PC-3 (cell line): ENCODE measurements around the gene LRRC63. TPM values are rescaled to one million over a fixed set of nuclear protein-coding genes. Genes with fewer than 3 reads are reported as not detected.

Experiments used
- ATAC-seq: fragments of 200-7000 bp; cut with Tn5 transposase; 2 replicates; pipeline ENCODE4 v1.9.1; 2020; ENCODE audit warnings: mild to moderate bottlenecking, moderate library complexity
- BruUV-seq: library from RNA; stranded (reverse); fragments of 400-500 nt; replicated peaks from 2 replicates; lab custom pipeline; 2021; lab: Mats Ljungman, UMichigan
- CTCF ChIA-PET: fragments of 300-600 bp; sonication (Branson Sonifier 250); formaldehyde crosslinking; loops from one replicate; lab custom pipeline; 2022; ENCODE audit warnings: antibody characterized with exemption; lab: Charles Lee
- POLR2A ChIA-PET: fragments of 300-600 bp; sonication (Branson Sonifier 250); formaldehyde crosslinking; loops from one replicate; lab custom pipeline; 2022; ENCODE audit warnings: antibody characterized with exemption; ENCODE audit not compliant: unreplicated experiment; lab: Charles Lee
- DNase-seq: peaks from one replicate; pipeline ENCODE4 v3.0.0-alpha.2; 2015
- H2AFZ ChIP-seq: fragments of 300-600 bp; sonication (generic); 2 replicates; pipeline ENCODE4 v1.6.0; 2016; ENCODE audit warnings: antibody characterized with exemption, low read length
- H3F3A ChIP-seq: fragments of 300-600 bp; sonication (generic); one replicate; pipeline ENCODE4 v1.6.0; 2017; ENCODE audit warnings: antibody characterized with exemption, low read length, control low read depth, mild to moderate bottlenecking; ENCODE audit not compliant: unreplicated experiment
- H3K27ac ChIP-seq: fragments of 300-600 bp; sonication (generic); 2 replicates; pipeline ENCODE4 v1.5.1; 2016; ENCODE audit warnings: mild to moderate bottlenecking, low read length
- H3K27me3 ChIP-seq: fragments of 300-600 bp; sonication (generic); 2 replicates; pipeline ENCODE4 v1.6.1; 2016; ENCODE audit warnings: low read length, mixed read lengths
- H3K36me3 ChIP-seq: fragments of 300-600 bp; sonication (generic); 2 replicates; pipeline ENCODE4 v1.6.1; 2016; ENCODE audit warnings: low read depth, mixed run types, low read length, mixed read lengths
- H3K4me1 ChIP-seq: fragments of 300-600 bp; sonication (generic); 2 replicates; pipeline ENCODE4 v1.5.1; 2016; ENCODE audit warnings: low read length; ENCODE audit not compliant: insufficient read depth
- H3K4me2 ChIP-seq: fragments of 300-600 bp; sonication (generic); 2 replicates; pipeline ENCODE4 v1.6.0; 2016; ENCODE audit warnings: low read length
- H3K4me3 ChIP-seq: fragments of 300-600 bp; sonication (generic); 2 replicates; pipeline ENCODE4 v1.5.1; 2016; ENCODE audit warnings: mild to moderate bottlenecking, low read length, mixed read lengths
- H3K79me2 ChIP-seq: fragments of 300-600 bp; sonication (generic); 2 replicates; pipeline ENCODE4 v1.6.1; 2017; ENCODE audit warnings: low read length, mixed read lengths
- H3K9ac ChIP-seq: fragments of 300-600 bp; sonication (generic); 2 replicates; pipeline ENCODE4 v1.6.0; 2016; ENCODE audit warnings: mild to moderate bottlenecking, low read length
- H3K9me2 ChIP-seq: fragments of 300-600 bp; sonication (generic); replicated peaks from 2 replicates; pipeline ENCODE4 v1.6.1; 2016; ENCODE audit warnings: mixed run types, low read length, mixed read lengths
- H3K9me3 ChIP-seq: fragments of 300-600 bp; sonication (generic); 2 replicates; pipeline ENCODE4 v1.6.1; 2016; ENCODE audit warnings: low read length, mixed read lengths
- H4K20me1 ChIP-seq: fragments of 300-600 bp; sonication (generic); 2 replicates; pipeline ENCODE4 v1.6.1; 2016; ENCODE audit warnings: low read length, mixed read lengths
- CTCF ChIP-seq: fragments of 300-600 bp; sonication (generic); conservative IDR thresholded peaks from 2 replicates; pipeline ENCODE4 v1.5.1; 2017; ENCODE audit warnings: antibody characterized with exemption, low read depth, mild to moderate bottlenecking, low read length
- EZH2 ChIP-seq: fragments of 300-600 bp; sonication (generic); IDR thresholded peaks from one replicate; pipeline ENCODE4 v1.6.1; 2017; ENCODE audit warnings: antibody characterized with exemption, mild to moderate bottlenecking, low read length; ENCODE audit not compliant: unreplicated experiment
- EZH2phosphoT487 ChIP-seq: fragments of 300-600 bp; sonication (generic); IDR thresholded peaks from 2 replicates; pipeline ENCODE4 v1.6.1; 2018; ENCODE audit warnings: mild to moderate bottlenecking, antibody characterized with exemption, low read length, borderline replicate concordance
- intact Hi-C: fragments of 100-400 bp; cut with micrococcal nuclease; formaldehyde crosslinking; loops from 2 replicates; pipeline ENCODE4 v1.9.0; 2023
- total RNA-seq: library from RNA; depleted of rRNA; stranded (reverse); fragments of >200 nt; gene quantifications from 2 replicates; pipeline ENCODE4 v1.2.3, GENCODE V29; 2014

LRRC63 gene
- total RNA-seq, 1 experiment from 2014 or later, result 0.26 TPM

GRCh38 chr13:46176756-46177155 is 35.0 kb upstream of the LRRC63 start:
- no peaks in the 10 kb centered on the region for H3K9me3 ChIP-seq
- peaks cover 3% of the 10 kb centered on the region; the same call in 1 of the 2 replicates for H4K20me1 ChIP-seq
- intact Hi-C loops, result no loop called here
- peaks cover 99% of the 10 kb centered on the region for H3K79me2 ChIP-seq
- H3K4me1 ChIP-seq, result 0 out of 2 replicates have a peak, but pooled peaks cover 9% of the 10 kb centered on the region
- ATAC-seq (no peak), DNase-seq (no peak)
- no peaks in the 10 kb centered on the region for H3K9me2 ChIP-seq
- H3F3A ChIP-seq, result no peaks in the 10 kb centered on the region
- POLR2A ChIA-PET, result no interaction called here
- no peak overlapping the region for H2AFZ ChIP-seq
- no peak overlapping the region for H3K4me3 ChIP-seq
- CTCF ChIA-PET, result no interaction called here
- H3K9ac ChIP-seq, result no peak overlapping the region
- no peaks in the 10 kb centered on the region for H3K27me3 ChIP-seq
- BruUV-seq, result no TSS peak
- TF ChIP-seq CTCF, result no peak
- no peak for TF ChIP-seq EZH2
- no peak for TF ChIP-seq EZH2phosphoT487
- no peaks in the 10 kb centered on the region; the same call in 1 of the 2 replicates for H3K36me3 ChIP-seq
- H3K4me2 ChIP-seq, result no peak overlapping the region
- H3K27ac ChIP-seq, result no peak overlapping the region

GRCh38 chr13:46178143-46178542 is 33.6 kb upstream of the LRRC63 start:
- Histone ChIP-seq H3K79me2 (peaks cover 87% of the 10 kb centered on the region), H3K27ac (no peak overlapping the region), H3K36me3 (no peaks in the 10 kb centered on the region; the same call in 1 of the 2 replicates), H3K9me2 (no peaks in the 10 kb centered on the region), H3K4me1 (0 out of 2 replicates have a peak, but pooled peaks cover 5% of the 10 kb centered on the region), H3F3A (no peaks in the 10 kb centered on the region), H3K9me3 (no peaks in the 10 kb centered on the region), H3K4me2 (no peak overlapping the region), H3K9ac (no peak overlapping the region), H3K27me3 (no peaks in the 10 kb centered on the region), H2AFZ (no peak overlapping the region), H4K20me1 (peaks cover 3% of the 10 kb centered on the region; the same call in 1 of the 2 replicates), H3K4me3 (no peak overlapping the region)
- ATAC-seq (no peak), DNase-seq (no peak)
- no TSS peak for BruUV-seq
- ChIA-PET CTCF (no interaction called here), POLR2A (interaction anchor here (0.6 kb wide), 1 partner anchor 13 kb away, joined by 3 read pairs; no protein-coding TSS in a partner anchor)
- TF ChIP-seq EZH2phosphoT487 (no peak), EZH2 (no peak), CTCF (no peak)
- intact Hi-C loops, result no loop called here

- H3F3A ChIP-seq, result no peaks in the 10 kb centered on the region
- H3K4me3 ChIP-seq, result no peak overlapping the region
- H3K4me2 ChIP-seq, result no peak overlapping the region
- no peaks in the 10 kb centered on the region for H3K36me3 ChIP-seq
- intact Hi-C loops, result no loop called here
- BruUV-seq, result no TSS peak
- no peak overlapping the region for H3K9ac ChIP-seq
- ATAC-seq (no peak), DNase-seq (no peak)
- TF ChIP-seq CTCF, result no peak
- no peak for TF ChIP-seq EZH2phosphoT487
- TF ChIP-seq EZH2, result no peak
- H3K27me3 ChIP-seq, result no peaks in the 10 kb centered on the region
- H4K20me1 ChIP-seq, result peaks cover 3% of the 10 kb centered on the region; the same call in 1 of the 2 replicates
- H3K9me3 ChIP-seq, result no peaks in the 10 kb centered on the region
- peaks cover 80% of the 10 kb centered on the region for H3K79me2 ChIP-seq
- H3K4me1 ChIP-seq, result 0 out of 2 replicates have a peak, but pooled peaks cover 5% of the 10 kb centered on the region
- no peaks in the 10 kb centered on the region for H3K9me2 ChIP-seq
- no peak overlapping the region for H2AFZ ChIP-seq
- no peak overlapping the region for H3K27ac ChIP-seq
- ChIA-PET CTCF (interaction anchor here (0.6 kb wide), 1 partner anchor 377 kb away, joined by 3 read pairs; no protein-coding TSS in a partner anchor), POLR2A (interaction anchor here (0.6 kb wide), 1 partner anchor 125 kb away, joined by 3 read pairs; no protein-coding TSS in a partner anchor)
Measured at GRCh38 chr13:46178821-46179220, 32.9 kb upstream of the LRRC63 start.
